Thyroid gland (tissue), 4 donors: Measurements from ENCODE around the gene GRK6.

Experiments
- CTCF ChIP-seq, 6 experiments: fragments of 200-600 bp in 3 of 6; fragments of 450-650 bp in 3 of 6; sonication (generic) in 3 of 6; IDR thresholded peaks; one replicate each; pipeline ENCODE4 v1.5.1; 2016 to 2019; ENCODE audit warnings: antibody characterized with exemption in 6 of 6, mild to moderate bottlenecking in 2 of 6, inconsistent platforms in 1 of 6, moderate library complexity in 1 of 6
- POLR2A ChIP-seq, 2 donors: fragments of 450-650 bp; IDR thresholded peaks; one replicate each; pipeline ENCODE4 v1.6.1; 2017; ENCODE audit warnings: antibody characterized with exemption in 2 of 2, mild to moderate bottlenecking in 2 of 2, moderate library complexity in 1 of 2

GRCh38 chr5:177491429-177491945, 65.0 kb downstream of the GRK6 start:
- TF ChIP-seq CTCF (IDR thresholded peaks at IDR 0.05) = peak in 4 of 6 experiments; percentile 9 to 47 (median 25)
- TF ChIP-seq POLR2A (IDR thresholded peaks at IDR 0.05) = no peak
